GM18909 (cell line): ENCODE results near the gene HBA2.
"Not testable (repeated sequence)": the region's sequence is repeated elsewhere in the genome, so short reads cannot be mapped to it uniquely, and the experiment has no call there.

ENCODE experiments used
- ATAC-seq: cut with Tn5 transposase; IDR thresholded peaks from one replicate; pipeline ENCODE4 v1.9.1; 2021; ENCODE audit warnings: mild to moderate bottlenecking; ENCODE audit not compliant: unreplicated experiment, poor library complexity

The HBA2 gene

GRCh38 chr16:189604-190186 lies 17.0 kb downstream of the HBA2 start:
- no peak for ATAC-seq

GRCh38 chr16:191831-192230 lies 19.2 kb downstream of the HBA2 start:
- ATAC-seq: no peak

GRCh38 chr16:192686-193085 lies 20.0 kb downstream of the HBA2 start:
- ATAC-seq: no peak

- no peak for ATAC-seq
Observed at GRCh38 chr16:193441-193840, 20.8 kb downstream of the HBA2 start.

- no peak for ATAC-seq
Observed at GRCh38 chr16:194516-194915, 21.8 kb downstream of the HBA2 start.

GRCh38 chr16:200388-200787 lies 27.7 kb downstream of the HBA2 start:
- ATAC-seq: no peak

GRCh38 chr16:203246-203645 lies 30.6 kb downstream of the HBA2 start:
- no peak for ATAC-seq

- ATAC-seq: not testable (repeated sequence)
Observed at GRCh38 chr16:204046-204445, 31.4 kb downstream of the HBA2 start.

- not testable (repeated sequence) for ATAC-seq
Observed at GRCh38 chr16:209359-209758, 36.7 kb downstream of the HBA2 start.

- ATAC-seq: not testable (repeated sequence)
Observed at GRCh38 chr16:211631-212180, 39.0 kb downstream of the HBA2 start.

GRCh38 chr16:212999-213398 lies 40.3 kb downstream of the HBA2 start:
- ATAC-seq: no peak

- ATAC-seq: no peak
Observed at GRCh38 chr16:220021-220420, 47.3 kb downstream of the HBA2 start.
